Lung (tissue), 12 donors: ENCODE results near the gene PSORS1C2. TPM values are rescaled to one million over a fixed set of nuclear protein-coding genes. Genes with fewer than 3 reads are reported as not detected.

ENCODE experiments used
- ATAC-seq: fragments of 200-7000 bp; cut with Tn5 transposase; one replicate; pipeline ENCODE4 v1.9.1; 2020; ENCODE audit warnings: moderate number of reproducible peaks; ENCODE audit not compliant: insufficient read depth, low FRiP score
- DNase-seq, 3 donors: peaks; one replicate each; pipeline ENCODE4 v3.0.0-alpha.2; 2013 to 2017
- H3K27ac ChIP-seq, 2 donors: one replicate each; pipeline ENCODE4 v1.5.1; 2013; ENCODE audit warnings: mild to moderate bottlenecking in 2 of 2, moderate library complexity in 2 of 2, control low read depth in 1 of 2, inconsistent platforms in 1 of 2, low read depth in 1 of 2, low read length in 1 of 2
- H3K27me3 ChIP-seq, 3 donors: one replicate each; pipeline ENCODE4 v1.5.1; 2013; ENCODE audit warnings: low read length in 2 of 3; ENCODE audit not compliant: control insufficient read depth in 3 of 3, insufficient read depth in 3 of 3
- H3K36me3 ChIP-seq, 4 donors: one replicate each; pipeline ENCODE4 v1.5.1; 2013; ENCODE audit warnings: low read length in 4 of 4, mild to moderate bottlenecking in 1 of 4, moderate library complexity in 1 of 4; ENCODE audit not compliant: control insufficient read depth in 4 of 4, insufficient read depth in 4 of 4
- H3K4me1 ChIP-seq, 5 donors: one replicate each; pipeline ENCODE4 v1.5.1; 2013; ENCODE audit warnings: low read length in 5 of 5, mild to moderate bottlenecking in 2 of 5, moderate library complexity in 1 of 5; ENCODE audit not compliant: control insufficient read depth in 5 of 5, insufficient read depth in 5 of 5
- H3K4me3 ChIP-seq: one replicate; pipeline ENCODE4 v1.5.1; 2013; ENCODE audit warnings: mild to moderate bottlenecking, control low read depth, moderate library complexity
- H3K9ac ChIP-seq, 2 donors: one replicate each; pipeline ENCODE4 v1.5.1; 2013; ENCODE audit warnings: low read length in 2 of 2, control low read depth in 1 of 2; ENCODE audit not compliant: insufficient read depth in 1 of 2
- H3K9me3 ChIP-seq, 4 donors: one replicate each; pipeline ENCODE4 v1.5.1; 2013; ENCODE audit warnings: low read length in 3 of 4, mild to moderate bottlenecking in 1 of 4, moderate library complexity in 1 of 4; ENCODE audit not compliant: control insufficient read depth in 4 of 4, insufficient read depth in 3 of 4
- WGBS, 2 donors: extraction: QIAGEN DNeasy Blood & Tissue Kit; methylation state at CpG; one replicate each; pipeline ENCODE4 v1.1.7; 2013; 5-methylcytosine and 5-hydroxymethylcytosine counted together
- polyA plus RNA-seq, 2 donors: library from polyadenylated mRNA; stranded (reverse); fragments of 200-250 nt; gene quantifications; one replicate each; pipeline ENCODE4 v1.2.1, GENCODE V29; 2013
- total RNA-seq, 2 donors: library from RNA; depleted of rRNA in 1 of 2; stranded (reverse); fragments of >200 nt in 1 of 2; gene quantifications; one replicate each; pipeline ENCODE4 v1.2.1, GENCODE V29; 2014 to 2021
- TF ChIP-seq, protein P1 (sequence below): IDR thresholded peaks from 2 replicates; pipeline ENCODE4 v1.5.1; 2012; ENCODE audit warnings: mild to moderate bottlenecking; ENCODE audit errors: control extremely low read depth, extremely low read depth
- donor health status: control.
- donor health status: control.
- donor health status: Bipolar disorder and iron deficiency.
- donor health status: healthy.
- donor health status: DM: yes; HTN: yes; CAD: no.

PSORS1C2 gene
- total and polyA plus RNA-seq, 4 donors, result not detected

DNA sequence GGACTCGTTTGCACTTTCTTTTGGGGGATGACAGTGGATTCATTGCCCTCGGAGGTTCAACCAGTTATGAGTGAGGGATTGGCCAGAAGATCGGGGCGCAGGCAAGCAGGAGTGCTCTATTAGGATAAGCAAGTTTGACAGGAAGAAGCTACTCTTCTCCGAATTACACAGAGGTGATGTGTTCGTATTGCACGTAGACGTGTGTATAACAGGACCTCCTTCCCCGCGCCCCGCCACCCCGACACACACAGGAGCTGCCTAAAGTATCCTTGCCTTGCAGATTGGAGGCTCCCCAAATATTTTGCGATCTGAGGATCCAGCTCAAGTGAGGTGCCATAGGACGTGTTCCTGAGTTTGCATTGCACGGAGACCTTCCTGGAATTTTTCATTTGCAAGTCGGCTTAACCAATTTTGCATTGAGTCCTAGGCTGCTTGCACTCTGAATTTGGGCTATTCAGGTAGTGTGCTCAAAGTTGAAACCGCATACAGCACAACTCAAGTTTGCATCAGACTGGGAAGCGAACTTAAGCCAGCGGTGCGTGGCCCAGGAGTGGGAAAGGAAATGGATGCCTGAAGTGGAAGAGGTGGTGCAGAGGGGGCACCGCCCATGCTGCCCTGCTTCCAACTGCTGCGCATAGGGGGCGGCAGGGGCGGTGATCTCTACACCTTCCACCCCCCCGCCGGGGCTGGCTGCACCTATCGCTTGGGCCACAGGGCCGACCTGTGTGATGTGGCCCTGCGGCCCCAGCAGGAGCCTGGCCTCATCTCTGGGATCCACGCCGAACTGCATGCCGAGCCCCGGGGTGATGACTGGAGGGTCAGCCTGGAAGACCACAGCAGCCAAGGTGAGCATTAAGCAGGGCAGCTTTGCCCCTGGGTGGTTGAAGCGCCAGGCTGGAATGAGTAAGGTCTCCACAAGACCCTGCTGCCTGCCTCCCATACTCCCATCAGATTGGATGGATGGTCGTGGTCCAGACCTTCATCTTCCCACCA lies 20.3 kb upstream of the PSORS1C2 start:
- H3K27ac ChIP-seq, result no peak overlapping the region
- 17 to 25% methylated on average over 35 of the region's 35 CpGs for WGBS, 2 donors
- no peak for DNase-seq

DNA sequence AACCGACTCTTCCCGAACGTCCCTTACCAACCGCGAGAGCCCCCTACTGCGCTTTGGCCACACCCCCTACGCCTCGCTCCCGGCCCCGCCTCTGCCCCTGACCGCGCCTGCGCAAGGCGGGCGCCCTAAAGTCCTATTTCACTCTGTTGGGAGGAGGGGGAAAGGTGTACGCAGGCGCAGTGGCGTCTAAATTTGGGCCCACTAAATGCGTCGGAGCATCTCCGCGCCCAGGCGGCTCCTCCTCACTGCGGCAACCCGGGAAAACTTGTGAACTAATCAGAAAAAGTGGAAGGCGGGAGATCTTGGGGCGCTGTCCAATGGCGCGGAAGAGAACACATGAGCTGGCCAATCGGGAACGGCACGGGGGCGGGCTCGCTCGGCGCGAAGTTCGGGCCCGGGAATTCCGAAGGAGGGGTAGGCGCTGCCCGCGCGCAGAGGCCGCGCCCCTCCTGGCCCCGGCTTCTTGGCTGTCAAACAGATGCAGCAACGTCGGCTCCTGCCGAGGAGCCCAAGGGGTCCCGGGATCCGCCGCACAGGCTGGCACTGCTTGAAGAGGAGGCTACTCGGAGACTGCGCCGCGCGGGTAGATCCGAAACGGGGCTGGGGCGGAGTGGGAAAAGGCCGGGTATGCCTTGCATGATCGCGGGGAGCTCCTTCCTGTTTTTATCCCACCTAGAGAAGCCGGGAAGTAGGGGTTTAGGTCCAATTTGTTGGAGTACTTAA lies 19.4 kb upstream of the PSORS1C2 start, which contains the start of gene TCF19:
Gene TCF19 (plus strand): TSS at position 450 of the 723 bp plus-strand sequence. CDS start 881 bp downstream, outside the sequence.
- TF ChIP-seq, protein P1, sequence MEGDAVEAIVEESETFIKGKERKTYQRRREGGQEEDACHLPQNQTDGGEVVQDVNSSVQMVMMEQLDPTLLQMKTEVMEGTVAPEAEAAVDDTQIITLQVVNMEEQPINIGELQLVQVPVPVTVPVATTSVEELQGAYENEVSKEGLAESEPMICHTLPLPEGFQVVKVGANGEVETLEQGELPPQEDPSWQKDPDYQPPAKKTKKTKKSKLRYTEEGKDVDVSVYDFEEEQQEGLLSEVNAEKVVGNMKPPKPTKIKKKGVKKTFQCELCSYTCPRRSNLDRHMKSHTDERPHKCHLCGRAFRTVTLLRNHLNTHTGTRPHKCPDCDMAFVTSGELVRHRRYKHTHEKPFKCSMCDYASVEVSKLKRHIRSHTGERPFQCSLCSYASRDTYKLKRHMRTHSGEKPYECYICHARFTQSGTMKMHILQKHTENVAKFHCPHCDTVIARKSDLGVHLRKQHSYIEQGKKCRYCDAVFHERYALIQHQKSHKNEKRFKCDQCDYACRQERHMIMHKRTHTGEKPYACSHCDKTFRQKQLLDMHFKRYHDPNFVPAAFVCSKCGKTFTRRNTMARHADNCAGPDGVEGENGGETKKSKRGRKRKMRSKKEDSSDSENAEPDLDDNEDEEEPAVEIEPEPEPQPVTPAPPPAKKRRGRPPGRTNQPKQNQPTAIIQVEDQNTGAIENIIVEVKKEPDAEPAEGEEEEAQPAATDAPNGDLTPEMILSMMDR, result no peak
- peaks cover 0 to 12% (median 10%) of the 10 kb centered on the region in 4 donors for H3K36me3 ChIP-seq

More for the DNA sequence above, 20.3 kb upstream of the PSORS1C2 start:
- Histone ChIP-seq H3K9ac (peak overlapping the region; percentile 6 to 23), H3K4me1 (peaks cover 3 to 21% (median 9%) of the 10 kb centered on the region in 5 donors), H3K36me3 (peaks cover 0 to 15% (median 10%) of the 10 kb centered on the region in 4 donors), H3K27me3 (no peaks in the 10 kb centered on the region), H3K9me3 (no peaks in the 10 kb centered on the region), H3K4me3 (peak overlapping the region; percentile 77)
- ATAC-seq, result no peak
- TF ChIP-seq, protein P1, result no peak

DNA sequence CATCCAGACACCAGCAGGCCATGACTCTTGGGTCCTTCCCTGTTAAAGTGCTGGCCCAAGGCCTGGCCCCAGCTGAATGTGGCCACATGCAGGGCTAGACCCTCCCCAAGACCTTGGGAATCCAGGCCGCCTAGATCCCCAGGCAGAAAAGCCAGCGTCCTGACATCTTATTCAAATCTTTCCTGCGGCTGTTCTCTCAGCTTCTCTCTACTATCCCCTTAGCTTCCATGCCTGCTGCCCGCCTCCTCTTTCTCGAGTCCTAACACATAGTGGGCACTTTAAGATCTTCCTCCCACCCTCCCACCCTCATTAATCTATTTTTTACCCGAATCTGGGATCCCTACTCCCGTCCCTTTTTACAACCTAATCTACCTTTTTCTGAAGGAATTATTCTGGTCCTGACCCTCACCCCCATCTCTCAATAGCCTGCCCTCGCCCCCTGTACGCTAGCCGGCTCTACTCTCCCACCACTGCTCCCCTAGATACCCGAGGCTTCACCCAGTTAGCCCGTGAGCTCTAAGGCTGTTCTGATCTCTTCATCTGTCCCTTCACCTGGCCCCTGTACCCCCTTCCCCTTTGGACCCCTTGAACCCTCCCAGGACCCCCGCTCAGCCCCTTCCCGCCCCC lies 18.8 kb upstream of the PSORS1C2 start, which contains the start of gene CCHCR1:
Gene CCHCR1 (minus strand): TSS at position 290 of the 627 bp plus-strand sequence. CDS start 202 bp downstream, at position 88.
- DNase-seq, result peak in 1 of 3 donors; percentile 7
- peak; percentile 13 for ATAC-seq
- Histone ChIP-seq H3K9ac (peak within 1 kb of the TSS; percentile 63 to 88), H3K27ac (peak within 1 kb of the TSS; percentile 12 to 65), H3K4me1 (peaks cover 3 to 21% (median 9%) of the 10 kb centered on the region in 5 donors), H3K4me3 (peak within 1 kb of the TSS; percentile 77), H3K36me3 (peaks cover 0 to 12% (median 8%) of the 10 kb centered on the region in 4 donors), H3K9me3 (no peaks in the 10 kb centered on the region), H3K27me3 (no peaks in the 10 kb centered on the region)
- TF ChIP-seq, protein P1, result no peak
- WGBS, 2 donors, result 12 to 13% methylated on average over 14 of the region's 14 CpGs

More for the DNA sequence above, 19.4 kb upstream of the PSORS1C2 start, which contains the start of gene TCF19:
- peak within 1 kb of the TSS; percentile 77 for H3K4me3 ChIP-seq
- no peaks in the 10 kb centered on the region for H3K27me3 ChIP-seq
- 0% methylated on average over 65 of the region's 65 CpGs for WGBS, 2 donors
- peak; percentile 97 for ATAC-seq
- H3K9ac ChIP-seq, result peak within 1 kb of the TSS; percentile 63 to 88
- no peaks in the 10 kb centered on the region for H3K9me3 ChIP-seq
- peak; percentile 100 for DNase-seq
- peak within 1 kb of the TSS; percentile 12 to 65 for H3K27ac ChIP-seq
- H3K4me1 ChIP-seq, result peaks cover 3 to 21% (median 9%) of the 10 kb centered on the region in 5 donors
